Panc1 (cell line): ENCODE measurements around the gene FAM81A. TPM values are rescaled to one million over a fixed set of nuclear protein-coding genes. Genes with fewer than 3 reads are reported as not detected.

ENCODE experiments used
- ATAC-seq: fragments of 200-7000 bp; cut with Tn5 transposase; 2 replicates; pipeline ENCODE4 v1.9.1; 2020; ENCODE audit warnings: mild to moderate bottlenecking, moderate library complexity
- BruUV-seq: library from RNA; stranded (reverse); fragments of 400-500 nt; replicated peaks from 2 replicates; lab custom pipeline; 2021; lab: Mats Ljungman, UMichigan
- CTCF ChIA-PET: fragments of 300-600 bp; sonication (Branson Sonifier 250); formaldehyde crosslinking; loops from one replicate; lab custom pipeline; 2022; ENCODE audit warnings: antibody characterized with exemption; lab: Charles Lee
- POLR2A ChIA-PET: fragments of 300-600 bp; sonication (Branson Sonifier 250); formaldehyde crosslinking; loops from one replicate; lab custom pipeline; 2022; ENCODE audit warnings: antibody characterized with exemption; lab: Charles Lee
- DNase-seq: peaks from one replicate; pipeline ENCODE4 v3.0.0-alpha.2; 2010; ENCODE audit warnings: low read depth, low spot score
- H3K27ac ChIP-seq: 2 replicates; pipeline ENCODE4 v1.5.1; 2011; ENCODE audit warnings: mild to moderate bottlenecking, low read length, inconsistent platforms
- H3K27me3 ChIP-seq: fragments of 200-500 bp; sonication (Bioruptor generic); 2 replicates; pipeline ENCODE4 v1.6.0; 2014; ENCODE audit warnings: low read length, inconsistent platforms; ENCODE audit not compliant: control insufficient read depth, insufficient read depth
- H3K36me3 ChIP-seq: fragments of 200-500 bp; sonication (Bioruptor generic); 2 replicates; pipeline ENCODE4 v1.5.1; 2014; ENCODE audit warnings: inconsistent platforms, mild to moderate bottlenecking, low read length, moderate library complexity; ENCODE audit not compliant: control insufficient read depth, insufficient read depth
- H3K4me1 ChIP-seq: 2 replicates; pipeline ENCODE4 v1.5.1; 2011; ENCODE audit warnings: inconsistent platforms, mild to moderate bottlenecking, low read length, moderate library complexity; ENCODE audit not compliant: control insufficient read depth, insufficient read depth
- H3K4me3 ChIP-seq, 2 experiments: 2 replicates each; pipeline ENCODE4 v1.5.1; 2011 to 2012; ENCODE audit warnings: low read depth in 2 of 2, low read length in 2 of 2, mild to moderate bottlenecking in 2 of 2, inconsistent platforms in 1 of 2, moderate library complexity in 1 of 2
- H3K9me3 ChIP-seq: fragments of 200-500 bp; sonication (Bioruptor generic); 2 replicates; pipeline ENCODE4 v1.5.1; 2014; ENCODE audit warnings: low read depth, mild to moderate bottlenecking, inconsistent platforms, low read length, moderate library complexity; ENCODE audit not compliant: control insufficient read depth, insufficient read depth
- CTCF ChIP-seq: fragments of 450-650 bp; IDR thresholded peaks from 2 replicates; pipeline ENCODE4 v1.5.1; 2017; ENCODE audit warnings: mild to moderate bottlenecking
- POLR2AphosphoS5 ChIP-seq: IDR thresholded peaks from 2 replicates; pipeline ENCODE4 v1.6.1; 2012; ENCODE audit warnings: mild to moderate bottlenecking, low read depth, low read length, moderate library complexity
- REST ChIP-seq, 2 experiments: IDR thresholded peaks; 2 replicates each; pipeline ENCODE4 v1.6.1; 2011 to 2012; ENCODE audit warnings: low read depth in 2 of 2, control low read depth in 1 of 2, low read length in 1 of 2, mild to moderate bottlenecking in 1 of 2, moderate library complexity in 1 of 2; ENCODE audit not compliant: insufficient read depth in 1 of 2
- SIN3A ChIP-seq: IDR thresholded peaks from 2 replicates; pipeline ENCODE4 v1.6.1; 2012; ENCODE audit warnings: low read depth, mild to moderate bottlenecking, low read length, moderate library complexity, borderline replicate concordance; ENCODE audit not compliant: insufficient read depth
- TCF7L2 ChIP-seq: IDR thresholded peaks from 2 replicates; pipeline ENCODE4 v1.6.1; 2011; ENCODE audit warnings: mild to moderate bottlenecking, low read depth, low read length, inconsistent platforms
- in situ Hi-C: cut with HindIII; loops from 2 replicates; pipeline ENCODE4 v1.10.0; 2016; ENCODE audit warnings: low sequenced_read_pairs, low pct_unique_long_range_greater_than_20kb
- intact Hi-C: fragments of 100-400 bp; cut with micrococcal nuclease; formaldehyde crosslinking; loops from one replicate; pipeline ENCODE4 v1.10.0; 2022; ENCODE audit not compliant: unreplicated experiment
- total RNA-seq: library from RNA; stranded (reverse); gene quantifications from one replicate; pipeline ENCODE4 v1.2.1, GENCODE V29; 2021; ENCODE audit not compliant: unreplicated experiment

FAM81A gene
- total RNA-seq, 1 experiment from 2014 or later: 7.3 TPM

GRCh38 chr15:59410391-59410896 lies 27.5 kb upstream of the FAM81A start:
- intact Hi-C loops: no loop called here
- 0 out of 2 replicates have a peak, but pooled peaks cover 3% of the 10 kb centered on the region for H3K4me1 ChIP-seq
- no peaks in the 10 kb centered on the region for H3K9me3 ChIP-seq
- in situ Hi-C loops: no loop called here
- ChIA-PET POLR2A (no interaction called here), CTCF (interaction anchor here (0.7 kb wide), 1 partner anchor 148 kb away, joined by 3 read pairs; no protein-coding TSS in a partner anchor)
- no peak for TF ChIP-seq TCF7L2
- TF ChIP-seq SIN3A: no peak
- H3K36me3 ChIP-seq: no peaks in the 10 kb centered on the region
- H3K27ac ChIP-seq: no peak overlapping the region
- H3K27me3 ChIP-seq: no peaks in the 10 kb centered on the region
- DNase-seq (no peak), ATAC-seq (no peak)
- no TSS peak for BruUV-seq
- H3K4me3 ChIP-seq: no peak overlapping the region

DNA sequence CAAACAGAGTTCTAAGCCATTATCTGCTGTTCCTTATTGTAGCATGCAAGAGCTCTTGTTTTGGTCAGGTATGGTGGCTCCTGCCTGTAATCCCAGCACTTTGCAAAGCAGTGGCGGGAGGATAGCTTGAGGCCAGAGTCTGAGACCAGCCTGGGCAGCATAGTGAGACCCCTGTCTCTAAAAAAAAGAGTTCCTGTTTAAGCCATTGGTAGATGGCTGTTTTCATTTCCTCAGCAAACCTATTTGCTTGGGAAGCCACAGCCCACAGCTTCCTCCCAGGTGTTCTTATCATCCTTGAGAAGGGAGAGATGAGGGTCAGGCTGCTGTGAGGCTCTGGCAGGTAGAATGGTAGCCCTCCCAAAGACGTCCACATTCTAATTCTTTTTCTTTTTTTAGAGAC lies 24.4 kb upstream of the FAM81A start:
- no TSS peak for BruUV-seq
- in situ Hi-C loops (no loop called here), intact Hi-C loops (no loop called here)
- POLR2A ChIA-PET: no interaction called here
- H3K27me3 ChIP-seq: peaks cover 5% of the 10 kb centered on the region; the same call in 1 of the 2 replicates
- H3K4me1 ChIP-seq: 0 out of 2 replicates have a peak, but pooled peaks cover 3% of the 10 kb centered on the region
- H3K27ac ChIP-seq: no peak overlapping the region
- TF ChIP-seq CTCF (no peak), POLR2AphosphoS5 (no peak), TCF7L2 (no peak), SIN3A (no peak), REST (IDR thresholded peaks at IDR 0.05; ENCODE audit: insufficient read depth in 1 of 2, low read depth in 2 of 2, low read length in 1 of 2) (no peak)
- DNase-seq (no peak), ATAC-seq (no peak)
- no peak overlapping the region for H3K4me3 ChIP-seq
- CTCF ChIA-PET: interaction anchor here (0.6 kb wide), 2 partner anchors 18 to 53 kb away, joined by 3 read pairs; no protein-coding TSS in a partner anchor
- H3K9me3 ChIP-seq: no peaks in the 10 kb centered on the region
- no peaks in the 10 kb centered on the region for H3K36me3 ChIP-seq

DNA sequence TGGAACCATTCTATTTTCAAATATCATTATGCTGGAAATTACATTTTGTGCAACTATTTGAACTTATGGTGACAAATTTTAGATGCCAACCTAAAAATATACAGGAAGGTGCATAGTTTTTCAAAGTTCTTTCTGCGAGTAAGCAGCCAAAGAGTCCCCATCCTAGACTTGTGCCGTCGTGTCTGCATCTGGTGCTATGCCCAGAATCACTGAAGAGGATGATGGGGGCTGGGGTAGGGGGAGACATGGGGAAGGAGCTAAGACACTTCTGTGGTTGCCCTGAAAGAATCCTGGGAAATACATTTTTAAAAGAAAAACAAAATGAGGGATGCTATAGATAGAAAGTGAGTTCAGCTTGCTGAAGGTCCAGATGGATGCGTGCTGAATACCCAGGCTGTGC lies 21.2 kb upstream of the FAM81A start:
- ATAC-seq: no peak
- ChIA-PET CTCF (interaction anchor here (0.6 to 0.7 kb wide), 2 partner anchors 44 to 83 kb away, joined by 3 to 4 read pairs; partner anchors contain the start of gene MYO1E), POLR2A (interaction anchor here (0.5 kb wide), 1 partner anchor 45 kb away, joined by 5 read pairs; no protein-coding TSS in a partner anchor)
- no peak for TF ChIP-seq POLR2AphosphoS5
- TF ChIP-seq TCF7L2: no peak
- no peak for TF ChIP-seq REST (IDR thresholded peaks at IDR 0.05; ENCODE audit: insufficient read depth in 1 of 2, low read depth in 2 of 2, low read length in 1 of 2)
- TF ChIP-seq CTCF: no peak
- TF ChIP-seq SIN3A: no peak
- no peaks in the 10 kb centered on the region for H3K9me3 ChIP-seq
- H3K27me3 ChIP-seq: peaks cover 5% of the 10 kb centered on the region; the same call in 1 of the 2 replicates
- BruUV-seq: no TSS peak
- intact Hi-C loops (no loop called here), in situ Hi-C loops (no loop called here)
- no peak for DNase-seq
- no peak overlapping the region for H3K27ac ChIP-seq
- H3K36me3 ChIP-seq: no peaks in the 10 kb centered on the region
- H3K4me3 ChIP-seq: no peak overlapping the region
- 0 out of 2 replicates have a peak, but pooled peaks cover 3% of the 10 kb centered on the region for H3K4me1 ChIP-seq
